ENCODE results near the gene CBFB.
"Not testable (repeated sequence)": the region's sequence is repeated elsewhere in the genome, so short reads cannot be mapped to it uniquely, and the experiment has no call there.

DNA sequence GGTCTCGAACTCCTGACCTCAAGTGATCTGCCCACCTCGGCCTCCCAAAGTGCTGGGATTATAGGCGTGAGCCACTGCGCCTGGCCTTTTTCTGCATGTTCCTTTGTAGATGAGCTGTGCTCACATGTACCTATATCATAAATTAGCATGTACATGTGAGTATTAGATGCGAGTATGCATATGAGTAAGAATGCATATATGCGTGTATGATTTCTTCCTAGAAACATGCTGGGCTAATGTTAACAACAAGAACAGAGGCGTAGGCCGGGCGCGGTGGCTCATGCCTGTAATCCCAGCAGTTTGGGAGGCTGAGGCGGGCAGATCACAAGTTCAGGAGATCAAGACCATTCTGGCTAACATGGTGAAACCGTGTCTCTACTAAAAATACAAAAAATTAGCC, 35.4 kb upstream of the CBFB start:
- TF ChIP-seq, protein P1, sequence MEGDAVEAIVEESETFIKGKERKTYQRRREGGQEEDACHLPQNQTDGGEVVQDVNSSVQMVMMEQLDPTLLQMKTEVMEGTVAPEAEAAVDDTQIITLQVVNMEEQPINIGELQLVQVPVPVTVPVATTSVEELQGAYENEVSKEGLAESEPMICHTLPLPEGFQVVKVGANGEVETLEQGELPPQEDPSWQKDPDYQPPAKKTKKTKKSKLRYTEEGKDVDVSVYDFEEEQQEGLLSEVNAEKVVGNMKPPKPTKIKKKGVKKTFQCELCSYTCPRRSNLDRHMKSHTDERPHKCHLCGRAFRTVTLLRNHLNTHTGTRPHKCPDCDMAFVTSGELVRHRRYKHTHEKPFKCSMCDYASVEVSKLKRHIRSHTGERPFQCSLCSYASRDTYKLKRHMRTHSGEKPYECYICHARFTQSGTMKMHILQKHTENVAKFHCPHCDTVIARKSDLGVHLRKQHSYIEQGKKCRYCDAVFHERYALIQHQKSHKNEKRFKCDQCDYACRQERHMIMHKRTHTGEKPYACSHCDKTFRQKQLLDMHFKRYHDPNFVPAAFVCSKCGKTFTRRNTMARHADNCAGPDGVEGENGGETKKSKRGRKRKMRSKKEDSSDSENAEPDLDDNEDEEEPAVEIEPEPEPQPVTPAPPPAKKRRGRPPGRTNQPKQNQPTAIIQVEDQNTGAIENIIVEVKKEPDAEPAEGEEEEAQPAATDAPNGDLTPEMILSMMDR (conservative IDR thresholded peaks at IDR 0.05; ENCODE audit: low read depth, low read length), result not testable (repeated sequence)
- TF ChIP-seq EZH2 (IDR thresholded peaks at IDR 0.05; ENCODE audit: borderline replicate concordance, low read depth, low read length, poor library complexity, severe bottlenecking), result not testable (repeated sequence)
